Measurements from ENCODE around the gene FERD3L. TPM values are rescaled to one million over a fixed set of nuclear protein-coding genes. Genes with fewer than 3 reads are reported as not detected.

The FERD3L gene
- total RNA-seq, 1 experiment from 2014 or later: not detected

- peak; percentile 22 for DNase-seq (ENCODE audit: low read depth, low spot score)
- no TSS peak for BruUV-seq (replicated peaks)
- Histone ChIP-seq H3K27ac (ENCODE audit: low read length) (no peak overlapping the region; the same call in 1 of the 2 replicates), H3K27me3 (ENCODE audit: control insufficient read depth, insufficient read depth, low read length) (no peaks in the 10 kb centered on the region), H3K36me3 (ENCODE audit: control insufficient read depth, insufficient read depth, low read length) (no peaks in the 10 kb centered on the region), H3K4me1 (ENCODE audit: control insufficient read depth, insufficient read depth, low read length) (no peaks in the 10 kb centered on the region), H3K9me3 (ENCODE audit: control insufficient read depth, insufficient read depth, low read depth, low read length) (no peaks in the 10 kb centered on the region), H3K4me3 (ENCODE audit: low read depth in 2 of 2, low read length in 2 of 2) (no peak overlapping the region)
- ChIA-PET POLR2A (no interaction called here), CTCF (interaction anchor here (0.5 to 0.7 kb wide), 6 partner anchors 48 to 532 kb away, joined by 3 to 5 read pairs (median 3); no protein-coding TSS in a partner anchor)
- in situ Hi-C loops (cut with HindIII; ENCODE audit: low pct_unique_long_range_greater_than_20kb, low sequenced_read_pairs) (no loop called here), intact Hi-C loops (cut with micrococcal nuclease; ENCODE audit: unreplicated experiment) (loop anchor here (1.0 to 10.0 kb wide), 3 partner anchors 530 to 767 kb away; no protein-coding TSS in a partner anchor)
- TF ChIP-seq POLR2AphosphoS5 (IDR thresholded peaks at IDR 0.05; ENCODE audit: low read depth, low read length) (no peak), CTCF (IDR thresholded peaks at IDR 0.05) (peak; percentile 89; the same call in 1 of the 2 replicates)
- no peak for ATAC-seq
These were observed 23.1 kb downstream of the FERD3L start for GRCh38 chr7:19121977-19122588.

- no peak for DNase-seq (ENCODE audit: low read depth, low spot score)
- Histone ChIP-seq H3K4me3 (ENCODE audit: low read depth in 2 of 2, low read length in 2 of 2) (no peak overlapping the region; a peak in 1 of 4 replicates), H3K9me3 (ENCODE audit: control insufficient read depth, insufficient read depth, low read depth, low read length) (peaks cover 9% of the 10 kb centered on the region; the same call in 1 of the 2 replicates), H3K36me3 (ENCODE audit: control insufficient read depth, insufficient read depth, low read length) (no peaks in the 10 kb centered on the region), H3K4me1 (ENCODE audit: control insufficient read depth, insufficient read depth, low read length) (no peaks in the 10 kb centered on the region), H3K27me3 (ENCODE audit: control insufficient read depth, insufficient read depth, low read length) (no peaks in the 10 kb centered on the region), H3K27ac (ENCODE audit: low read length) (peak overlapping the region; percentile 24; the same call in 1 of the 2 replicates)
- ChIA-PET CTCF (no interaction called here), POLR2A (no interaction called here)
- in situ Hi-C loops (cut with HindIII; ENCODE audit: low pct_unique_long_range_greater_than_20kb, low sequenced_read_pairs): no loop called here
- intact Hi-C loops (cut with micrococcal nuclease; ENCODE audit: unreplicated experiment): loop anchor here (5.0 to 10.0 kb wide), 2 partner anchors 528 to 765 kb away; no protein-coding TSS in a partner anchor
- TF ChIP-seq REST (IDR thresholded peaks at IDR 0.05; ENCODE audit: insufficient read depth in 1 of 2, low read depth in 2 of 2, low read length in 1 of 2): no peak
- TF ChIP-seq TCF7L2 (IDR thresholded peaks at IDR 0.05; ENCODE audit: low read depth, low read length): no peak
- no peak for TF ChIP-seq CTCF (IDR thresholded peaks at IDR 0.05)
- no peak for TF ChIP-seq POLR2AphosphoS5 (IDR thresholded peaks at IDR 0.05; ENCODE audit: low read depth, low read length)
- no peak for TF ChIP-seq SIN3A (IDR thresholded peaks at IDR 0.05; ENCODE audit: borderline replicate concordance, insufficient read depth, low read depth, low read length)
- no TSS peak for BruUV-seq (replicated peaks)
- no peak for ATAC-seq
These were observed 25.2 kb downstream of the FERD3L start for GRCh38 chr7:19119870-19120486.

All from Panc1 (cell line).